ENCODE data around the gene PTGR2.

DNA sequence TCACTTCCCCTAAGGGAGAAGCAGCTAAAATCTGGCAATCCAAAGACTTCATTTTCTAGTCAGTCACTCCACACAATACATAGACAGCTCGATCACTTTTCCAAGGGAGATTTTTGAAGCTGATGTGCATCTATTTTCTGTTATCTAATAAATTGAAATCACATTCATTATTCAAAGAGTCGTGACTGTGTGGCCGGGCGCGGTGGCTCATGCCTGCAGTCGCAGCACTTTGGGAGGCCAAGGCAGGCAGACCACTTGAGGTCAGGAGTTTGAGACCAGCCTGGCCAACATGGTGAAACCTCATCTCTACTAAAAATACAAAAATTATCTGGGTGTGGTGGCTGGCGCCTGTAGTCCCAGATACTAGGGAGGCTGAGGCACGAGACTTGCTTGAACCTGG lies 27.1 kb upstream of the PTGR2 start:
- TF ChIP-seq, protein P1, sequence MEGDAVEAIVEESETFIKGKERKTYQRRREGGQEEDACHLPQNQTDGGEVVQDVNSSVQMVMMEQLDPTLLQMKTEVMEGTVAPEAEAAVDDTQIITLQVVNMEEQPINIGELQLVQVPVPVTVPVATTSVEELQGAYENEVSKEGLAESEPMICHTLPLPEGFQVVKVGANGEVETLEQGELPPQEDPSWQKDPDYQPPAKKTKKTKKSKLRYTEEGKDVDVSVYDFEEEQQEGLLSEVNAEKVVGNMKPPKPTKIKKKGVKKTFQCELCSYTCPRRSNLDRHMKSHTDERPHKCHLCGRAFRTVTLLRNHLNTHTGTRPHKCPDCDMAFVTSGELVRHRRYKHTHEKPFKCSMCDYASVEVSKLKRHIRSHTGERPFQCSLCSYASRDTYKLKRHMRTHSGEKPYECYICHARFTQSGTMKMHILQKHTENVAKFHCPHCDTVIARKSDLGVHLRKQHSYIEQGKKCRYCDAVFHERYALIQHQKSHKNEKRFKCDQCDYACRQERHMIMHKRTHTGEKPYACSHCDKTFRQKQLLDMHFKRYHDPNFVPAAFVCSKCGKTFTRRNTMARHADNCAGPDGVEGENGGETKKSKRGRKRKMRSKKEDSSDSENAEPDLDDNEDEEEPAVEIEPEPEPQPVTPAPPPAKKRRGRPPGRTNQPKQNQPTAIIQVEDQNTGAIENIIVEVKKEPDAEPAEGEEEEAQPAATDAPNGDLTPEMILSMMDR (IDR thresholded peaks at IDR 0.05) = no peak
- TF ChIP-seq EP300 (IDR thresholded peaks at IDR 0.05) (no peak), POLR2A (IDR thresholded peaks at IDR 0.05) (no peak)
